Measurements from ENCODE around the gene SORD. TPM values are rescaled to one million over a fixed set of nuclear protein-coding genes. Genes with fewer than 3 reads are reported as not detected.
A peak's percentile ranks its signal among the peaks of the same experiment; 100 is the strongest.
"Not testable (repeated sequence)": the region's sequence is repeated elsewhere in the genome, so short reads cannot be mapped to it uniquely, and the experiment has no call there.

The SORD gene
- total RNA-seq, 8 experiments from 2014 or later, result 3.5 to 24.5 (median 10.5) TPM

- H3K4me3 ChIP-seq, result no peak overlapping the region
- in situ Hi-C loops (cut with MboI; ENCODE audit: low pct_unique_long_range_greater_than_20kb in 2 of 9, low sequenced_read_pairs in 9 of 9, unreplicated experiment in 9 of 9), result loop anchor here in 1 of 9 experiments (25.0 kb wide), 1 partner anchor 187 kb away; no protein-coding TSS in a partner anchor
- no peak overlapping the region for H3K27ac ChIP-seq
- no peak for ATAC-seq (replicated peaks in 6 of 8)
- WGBS, 10 experiments, result 70 to 100% (median 93%) methylated on average over 1 to 4 of the region's 7 CpGs; no CpG with 5 or more reads in 3 of the 10 experiments
- H3K4me1 ChIP-seq (replicated peaks in 1 of 2), result no peaks in the 10 kb centered on the region
Observed at GRCh38 chr15:45048794-45049631, 26.0 kb downstream of the SORD start.

- in situ Hi-C loops (cut with MboI; ENCODE audit: low pct_unique_long_range_greater_than_20kb in 2 of 9, low sequenced_read_pairs in 9 of 9, unreplicated experiment in 9 of 9), result loop anchor here in 1 of 9 experiments (25.0 kb wide), 1 partner anchor 88 kb away; the partner anchor contains the start of gene TERB2
- Histone ChIP-seq H3K4me3 (no peak overlapping the region), H3K27ac (no peak overlapping the region), H3K4me1 (replicated peaks in 1 of 2) (no peaks in the 10 kb centered on the region)
- 100% methylated on average over 1 of the region's 1 CpG; no CpG with 5 or more reads in 3 of the 10 experiments for WGBS, 10 experiments
- no peak for ATAC-seq (replicated peaks in 6 of 8)
Observed at GRCh38 chr15:45050587-45050986, 27.6 kb downstream of the SORD start.

GRCh38 chr15:45052676-45053075 lies 29.7 kb downstream of the SORD start:
- in situ Hi-C loops (cut with MboI; ENCODE audit: low pct_unique_long_range_greater_than_20kb in 2 of 9, low sequenced_read_pairs in 9 of 9, unreplicated experiment in 9 of 9), result loop anchor here in 1 of 9 experiments (25.0 kb wide), 1 partner anchor 90 kb away; the partner anchor contains the start of gene TERB2
- not testable (repeated sequence) for H3K4me1 ChIP-seq (replicated peaks in 1 of 2); ATAC-seq (replicated peaks in 6 of 8); H3K4me3 ChIP-seq; H3K27ac ChIP-seq
- 14 to 100% (median 100%) methylated on average over 1 to 2 of the region's 3 CpGs; no CpG with 5 or more reads in 2 of the 10 experiments for WGBS, 10 experiments

- in situ Hi-C loops (cut with MboI; ENCODE audit: low pct_unique_long_range_greater_than_20kb in 2 of 9, low sequenced_read_pairs in 9 of 9, unreplicated experiment in 9 of 9), result loop anchor here in 1 of 9 experiments (25.0 kb wide), 1 partner anchor 97 kb away; the partner anchor contains the start of gene TERB2
- peak in 1 of 8 experiments; percentile 49 for ATAC-seq (replicated peaks in 6 of 8)
- not testable (repeated sequence) for H3K4me1 ChIP-seq (replicated peaks in 1 of 2); H3K27ac ChIP-seq; H3K4me3 ChIP-seq
- 82 to 100% (median 92%) methylated on average over 2 to 3 of the region's 3 CpGs; no CpG with 5 or more reads in 5 of the 10 experiments for WGBS, 10 experiments
Observed at GRCh38 chr15:45058690-45059675, 36.0 kb downstream of the SORD start.

GRCh38 chr15:45062301-45062700 lies 39.3 kb downstream of the SORD start:
- not testable (repeated sequence) for H3K27ac ChIP-seq; H3K4me3 ChIP-seq; ATAC-seq (replicated peaks in 6 of 8); H3K4me1 ChIP-seq (replicated peaks in 1 of 2)
- in situ Hi-C loops (cut with MboI; ENCODE audit: low pct_unique_long_range_greater_than_20kb in 2 of 9, low sequenced_read_pairs in 9 of 9, unreplicated experiment in 9 of 9), result loop anchor here in 1 of 9 experiments (25.0 kb wide), 1 partner anchor 100 kb away; the partner anchor contains the start of gene TERB2
- no CpG with 5 or more reads among the region's 7 CpGs for WGBS, 10 experiments

GRCh38 chr15:45064386-45064785 lies 41.4 kb downstream of the SORD start:
- in situ Hi-C loops (cut with MboI; ENCODE audit: low pct_unique_long_range_greater_than_20kb in 2 of 9, low sequenced_read_pairs in 9 of 9, unreplicated experiment in 9 of 9), result loop anchor here in 1 of 9 experiments (25.0 kb wide), 1 partner anchor 102 kb away; the partner anchor contains the start of gene TERB2
- no peaks in the 10 kb centered on the region for H3K4me1 ChIP-seq (replicated peaks in 1 of 2)
- no peak overlapping the region for H3K27ac ChIP-seq
- ATAC-seq (replicated peaks in 6 of 8), result peak in 2 of 8 experiments; percentile 87 to 88
- no peak overlapping the region for H3K4me3 ChIP-seq
- 80 to 100% (median 100%) methylated on average over 1 to 3 of the region's 4 CpGs; no CpG with 5 or more reads in 2 of the 10 experiments for WGBS, 10 experiments

- in situ Hi-C loops (cut with MboI; ENCODE audit: low pct_unique_long_range_greater_than_20kb in 2 of 9, low sequenced_read_pairs in 9 of 9, unreplicated experiment in 9 of 9), result loop anchor here in 1 of 9 experiments (25.0 kb wide), 1 partner anchor 108 kb away; the partner anchor contains the start of gene TERB2
- not testable (repeated sequence) for H3K4me3 ChIP-seq; ATAC-seq (replicated peaks in 6 of 8); H3K4me1 ChIP-seq (replicated peaks in 1 of 2); H3K27ac ChIP-seq
- WGBS, 10 experiments, result 100% methylated on average over 1 of the region's 6 CpGs; no CpG with 5 or more reads in 9 of the 10 experiments
Observed at GRCh38 chr15:45069942-45070360, 47.0 kb downstream of the SORD start.

GRCh38 chr15:45073602-45074001 lies 50.6 kb downstream of the SORD start:
- H3K27ac ChIP-seq; ATAC-seq (replicated peaks in 6 of 8); H3K4me3 ChIP-seq; H3K4me1 ChIP-seq (replicated peaks in 1 of 2): not testable (repeated sequence)
- in situ Hi-C loops (cut with MboI; ENCODE audit: low pct_unique_long_range_greater_than_20kb in 2 of 9, low sequenced_read_pairs in 9 of 9, unreplicated experiment in 9 of 9), result loop anchor here in 1 of 9 experiments (25.0 kb wide), 1 partner anchor 111 kb away; the partner anchor contains the start of gene TERB2

GRCh38 chr15:45075440-45076320 lies 52.7 kb downstream of the SORD start:
- H3K4me3 ChIP-seq; H3K4me1 ChIP-seq (replicated peaks in 1 of 2); H3K27ac ChIP-seq; in situ Hi-C loops (cut with MboI; ENCODE audit: low pct_unique_long_range_greater_than_20kb in 2 of 9, low sequenced_read_pairs in 9 of 9, unreplicated experiment in 9 of 9): not testable (repeated sequence)
- peak in 3 of 8 experiments; percentile 10 to 44 (median 43) for ATAC-seq (replicated peaks in 6 of 8)
- WGBS, 10 experiments, result no CpG with 5 or more reads among the region's 9 CpGs

- ATAC-seq (replicated peaks in 6 of 8); H3K4me1 ChIP-seq (replicated peaks in 1 of 2); H3K4me3 ChIP-seq; H3K27ac ChIP-seq; in situ Hi-C loops (cut with MboI; ENCODE audit: low pct_unique_long_range_greater_than_20kb in 2 of 9, low sequenced_read_pairs in 9 of 9, unreplicated experiment in 9 of 9): not testable (repeated sequence)
- WGBS, 10 experiments, result no CpG with 5 or more reads among the region's 2 CpGs
Observed at GRCh38 chr15:45077391-45077790, 54.4 kb downstream of the SORD start.

GRCh38 chr15:45079201-45079600 lies 56.2 kb downstream of the SORD start:
- H3K4me1 ChIP-seq (replicated peaks in 1 of 2); H3K27ac ChIP-seq; H3K4me3 ChIP-seq; ATAC-seq (replicated peaks in 6 of 8); in situ Hi-C loops (cut with MboI; ENCODE audit: low pct_unique_long_range_greater_than_20kb in 2 of 9, low sequenced_read_pairs in 9 of 9, unreplicated experiment in 9 of 9): not testable (repeated sequence)
- WGBS, 10 experiments, result 90% methylated on average over 2 of the region's 5 CpGs; no CpG with 5 or more reads in 9 of the 10 experiments

Data from motor neuron (in vitro differentiated cells).